Head of caudate nucleus (tissue), 42 donors: ENCODE data around the gene SLC26A1.
A peak's percentile ranks its signal among the peaks of the same experiment; 100 is the strongest.

Experiments used
- DNase-seq, 42 donors: peaks; one replicate each; pipeline versions ENCODE4 v3.0.0 to v3.0.0-alpha.2; 2020 to 2021; ENCODE audit warnings: mixed read lengths in 7 of 42
- intact Hi-C: fragments of 100-400 bp; cut with DNase I; formaldehyde crosslinking; loops from one replicate; pipeline ENCODE4 v1.15.0; 2022

SLC26A1 gene

GRCh38 chr4:1017706-1018105 lies 24.5 kb upstream of the SLC26A1 start:
- intact Hi-C loops, result no loop called here
- DNase-seq, result no peak

DNA sequence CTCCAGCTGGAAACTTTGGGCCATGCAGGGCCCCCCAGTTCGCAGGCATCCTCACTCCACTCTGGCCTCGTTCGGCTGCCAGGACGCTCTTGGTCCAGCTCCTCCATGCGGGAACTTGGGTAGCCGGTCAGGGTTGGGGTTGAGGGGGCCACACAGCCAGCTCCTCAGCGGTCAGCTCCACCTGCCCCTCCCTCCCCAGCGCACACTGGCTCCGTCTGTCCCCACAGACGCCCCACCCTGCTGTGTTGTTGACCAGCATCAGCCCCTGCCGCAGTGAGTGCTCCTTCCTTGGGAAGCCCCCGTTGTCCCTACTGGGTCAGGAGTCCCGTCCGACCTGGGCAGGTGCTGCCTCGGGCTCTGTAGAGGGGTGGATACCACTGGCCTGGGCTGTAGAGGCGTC lies 24.0 kb upstream of the SLC26A1 start:
- intact Hi-C loops, result no loop called here
- DNase-seq, result no peak

DNA sequence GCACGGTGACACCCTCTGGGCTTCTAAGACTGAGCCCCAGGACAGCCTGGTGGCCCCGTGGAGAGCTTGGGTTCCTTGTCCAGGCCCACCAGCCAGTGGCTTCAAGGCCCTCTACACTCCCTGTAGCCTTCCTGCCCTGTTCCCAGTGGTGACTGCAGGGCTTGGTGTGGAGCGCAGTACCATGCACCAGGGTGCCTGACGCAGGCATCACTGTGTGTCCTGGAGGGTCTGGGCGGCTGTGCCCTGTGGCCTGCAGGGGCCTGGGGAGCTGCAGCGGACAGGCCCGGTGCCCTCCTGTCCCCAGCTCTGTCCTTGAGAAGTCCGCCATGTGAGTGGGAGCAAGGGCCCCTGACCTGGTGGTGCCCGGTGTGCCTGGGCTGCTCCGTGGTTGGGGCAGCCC lies 22.5 kb upstream of the SLC26A1 start:
- intact Hi-C loops, result loop anchor here (2.0 kb wide), 1 partner anchor 19 kb away; no protein-coding TSS in a partner anchor
- DNase-seq, result no peak

GRCh38 chr4:1015179-1015578 lies 22.0 kb upstream of the SLC26A1 start:
- intact Hi-C loops, result loop anchor here (2.0 kb wide), 1 partner anchor 20 kb away; no protein-coding TSS in a partner anchor
- DNase-seq, result peak in 20 of 42 donors; percentile 32 to 74 (median 54)

GRCh38 chr4:1014291-1015167 lies 21.3 kb upstream of the SLC26A1 start:
- intact Hi-C loops, result loop anchor here (2.0 kb wide), 1 partner anchor 20 kb away; no protein-coding TSS in a partner anchor
- peak; percentile 63 to 94 (median 84) for DNase-seq

DNA sequence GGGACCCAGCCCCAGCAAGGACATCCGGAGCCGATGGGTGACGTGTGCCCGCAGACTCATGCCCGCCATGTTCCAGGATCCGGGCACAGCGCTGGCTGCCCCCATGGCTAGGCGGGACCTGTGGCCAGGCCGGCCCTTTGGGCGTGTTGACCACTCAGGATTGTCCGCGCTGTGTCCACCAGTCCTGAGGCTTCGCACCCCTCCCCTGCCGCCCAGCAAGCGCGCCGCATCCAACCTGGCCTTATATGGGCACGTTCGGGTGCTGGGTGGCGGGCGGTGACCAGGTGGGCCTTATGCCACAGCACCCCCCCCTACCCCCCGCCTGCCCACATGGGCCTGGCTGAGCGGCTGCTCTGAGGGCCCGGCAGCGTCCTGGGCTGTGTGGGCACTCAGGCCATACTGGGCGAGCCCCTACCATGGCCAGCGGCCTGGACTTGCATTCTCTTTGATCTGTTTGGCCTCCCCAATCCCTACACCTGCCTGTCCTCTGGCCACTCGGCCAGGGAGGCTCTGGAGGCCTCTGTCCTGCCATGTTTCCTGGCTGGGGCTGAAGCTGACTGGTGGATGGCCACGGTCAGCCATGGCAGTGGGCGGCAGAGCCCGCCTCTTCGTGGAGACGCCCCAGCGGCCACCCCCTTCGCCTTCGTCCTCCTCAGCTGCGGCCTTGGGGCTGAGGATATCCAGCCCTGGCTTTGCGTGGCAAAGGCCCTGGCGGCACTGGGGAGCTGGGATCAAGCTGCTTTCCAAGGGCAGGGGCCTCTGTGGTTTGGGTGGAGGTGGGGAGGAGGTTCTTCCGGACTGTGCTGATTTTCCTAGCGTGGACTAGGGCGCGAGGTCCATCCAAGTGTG lies 20.2 kb upstream of the SLC26A1 start:
- intact Hi-C loops, result loop anchor here (2.0 kb wide), 1 partner anchor 21 kb away; no protein-coding TSS in a partner anchor
- DNase-seq, result no peak

DNA sequence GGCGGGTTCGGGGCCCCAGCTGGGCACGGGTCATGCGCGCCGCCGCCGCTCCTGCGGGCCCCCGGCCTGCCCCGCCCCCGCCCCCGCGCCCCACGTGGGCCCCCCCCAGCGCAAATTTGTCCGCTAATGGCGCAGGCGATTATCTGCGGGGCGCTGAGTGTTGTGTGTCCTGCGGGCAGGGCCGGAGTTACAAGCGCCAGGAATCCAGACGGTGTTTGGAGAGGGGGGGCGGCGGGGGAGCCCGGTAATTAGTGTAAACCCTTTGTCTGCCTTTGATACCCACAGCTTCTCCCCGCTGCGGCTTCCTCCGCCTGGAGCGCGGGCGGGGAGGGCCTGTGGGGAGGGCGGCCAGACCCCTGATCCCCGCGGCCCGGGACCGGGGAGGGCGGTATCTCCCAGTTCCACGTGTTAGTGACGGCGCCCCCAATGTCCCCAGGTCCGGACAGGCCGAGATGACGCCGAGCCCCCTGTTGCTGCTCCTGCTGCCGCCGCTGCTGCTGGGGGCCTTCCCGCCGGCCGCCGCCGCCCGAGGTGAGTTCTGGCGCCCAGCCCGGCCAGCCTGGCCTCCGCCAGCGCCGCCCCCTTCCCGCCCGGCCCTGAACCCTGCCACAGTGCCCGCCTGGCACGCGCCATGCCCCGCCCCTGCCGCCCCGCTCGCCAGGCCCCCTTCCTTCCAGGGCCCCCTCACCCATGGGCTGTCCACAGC lies 19.0 kb upstream of the SLC26A1 start:
- intact Hi-C loops, result no loop called here
- peak in 2 of 42 donors; percentile 17 to 34 for DNase-seq

DNA sequence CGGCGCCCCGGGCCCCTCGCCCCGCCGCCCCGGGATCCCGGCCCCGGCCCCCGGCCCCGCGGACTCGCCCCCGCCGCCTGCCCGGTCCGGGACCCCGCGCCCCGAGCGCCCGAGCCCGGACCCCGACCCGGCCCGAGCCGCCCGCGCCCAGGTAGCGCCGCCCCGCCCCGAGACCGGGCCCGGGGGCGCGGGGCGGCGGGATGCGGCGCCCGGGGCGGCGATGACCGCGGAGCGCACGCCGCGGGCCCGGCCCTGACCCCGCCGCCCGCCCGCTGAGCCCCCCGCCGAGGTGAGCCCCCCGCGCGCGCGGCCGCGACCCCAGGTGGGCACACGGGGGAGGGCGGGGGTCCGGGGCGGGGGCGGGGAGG lies 18.4 kb upstream of the SLC26A1 start:
- DNase-seq, result no peak
- intact Hi-C loops, result no loop called here

DNA sequence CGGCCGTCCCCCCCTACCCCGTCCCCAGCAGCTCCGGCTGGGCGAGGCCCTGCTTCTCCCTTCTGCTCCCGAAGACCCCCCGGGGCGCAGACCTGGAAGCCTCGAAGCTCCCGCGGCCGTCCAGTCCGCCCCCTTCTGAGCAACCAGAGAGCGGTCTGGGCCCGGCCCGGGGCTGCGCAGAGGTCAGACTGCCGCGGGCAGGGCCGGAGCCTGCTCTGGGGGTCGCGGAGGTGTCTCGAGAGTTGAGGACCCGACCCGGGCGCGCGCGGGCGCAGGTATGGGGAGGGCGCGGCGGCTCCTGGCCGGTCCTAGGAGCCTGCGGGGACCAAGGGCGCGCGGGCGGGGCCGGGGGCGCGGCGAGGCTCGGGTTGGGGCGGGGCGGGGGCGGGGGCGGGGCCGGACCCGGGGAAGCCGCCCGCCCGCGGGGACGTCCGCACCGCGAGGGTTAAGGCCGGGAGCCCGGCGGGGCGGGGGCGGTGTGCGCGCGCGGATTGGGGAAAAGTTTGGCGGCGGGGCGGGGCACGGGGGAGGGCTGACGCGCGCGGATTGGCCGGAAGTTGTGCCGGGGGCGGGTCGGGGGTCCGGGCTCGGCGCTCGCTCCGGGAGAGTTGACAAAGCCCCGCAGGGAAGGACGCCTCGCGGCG lies 17.9 kb upstream of the SLC26A1 start, which contains the start of gene FGFRL1:
TSS of gene FGFRL1 (plus strand) at position 605 of the 644 bp plus-strand sequence. CDS start 860 bp downstream, outside the sequence.
- intact Hi-C loops, result no loop called here
- peak in 40 of 42 donors; percentile 59 to 90 (median 77) for DNase-seq

GRCh38 chr4:1010395-1011021 lies 17.3 kb upstream of the SLC26A1 start:
- intact Hi-C loops, result no loop called here
- peak in 12 of 42 donors; percentile 26 to 60 (median 34) for DNase-seq

DNA sequence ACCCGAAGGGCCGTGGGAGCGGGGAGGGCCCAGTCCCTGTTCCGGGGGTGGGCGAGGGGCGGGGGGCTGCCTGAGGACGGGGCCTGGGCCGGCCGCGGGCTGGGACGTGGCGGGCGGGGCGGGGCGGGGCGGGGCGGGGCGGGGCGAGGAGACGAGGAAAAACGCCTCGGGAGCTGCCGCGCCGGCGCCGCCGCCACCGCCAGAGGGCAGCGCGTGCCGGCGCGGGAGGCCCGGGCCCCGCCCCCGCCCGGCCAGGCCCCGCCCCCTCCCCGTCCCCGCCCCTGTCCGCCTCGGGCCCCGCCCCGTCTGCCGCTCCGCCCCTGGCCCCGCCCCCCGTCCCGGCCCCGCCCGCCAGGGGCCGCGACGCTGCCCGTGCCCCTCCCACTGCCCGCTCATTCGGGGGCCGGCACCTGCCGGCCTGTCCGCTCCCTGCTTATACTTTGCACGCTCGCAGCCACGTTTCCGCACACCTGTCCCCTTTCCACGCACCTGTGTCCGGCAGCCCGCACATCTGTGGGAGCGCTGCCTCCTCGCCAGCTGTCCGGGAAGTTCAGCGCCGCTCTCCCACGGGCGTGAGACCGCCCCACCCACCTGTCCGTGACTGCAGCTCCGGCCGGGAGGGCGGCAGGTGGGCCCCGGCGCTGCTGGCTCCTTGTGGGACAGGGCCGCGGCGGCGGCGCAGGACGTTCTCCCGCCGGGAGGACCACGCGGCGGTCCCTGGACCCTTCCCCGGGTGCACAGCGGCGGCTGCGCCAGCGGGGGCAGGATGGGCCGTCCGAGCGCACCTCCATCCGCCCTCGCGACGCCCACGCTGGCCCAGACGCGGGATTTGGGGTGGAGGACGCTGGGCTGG lies 16.6 kb upstream of the SLC26A1 start:
- DNase-seq, result peak in 37 of 42 donors; percentile 45 to 87 (median 71)
- intact Hi-C loops, result no loop called here

DNA sequence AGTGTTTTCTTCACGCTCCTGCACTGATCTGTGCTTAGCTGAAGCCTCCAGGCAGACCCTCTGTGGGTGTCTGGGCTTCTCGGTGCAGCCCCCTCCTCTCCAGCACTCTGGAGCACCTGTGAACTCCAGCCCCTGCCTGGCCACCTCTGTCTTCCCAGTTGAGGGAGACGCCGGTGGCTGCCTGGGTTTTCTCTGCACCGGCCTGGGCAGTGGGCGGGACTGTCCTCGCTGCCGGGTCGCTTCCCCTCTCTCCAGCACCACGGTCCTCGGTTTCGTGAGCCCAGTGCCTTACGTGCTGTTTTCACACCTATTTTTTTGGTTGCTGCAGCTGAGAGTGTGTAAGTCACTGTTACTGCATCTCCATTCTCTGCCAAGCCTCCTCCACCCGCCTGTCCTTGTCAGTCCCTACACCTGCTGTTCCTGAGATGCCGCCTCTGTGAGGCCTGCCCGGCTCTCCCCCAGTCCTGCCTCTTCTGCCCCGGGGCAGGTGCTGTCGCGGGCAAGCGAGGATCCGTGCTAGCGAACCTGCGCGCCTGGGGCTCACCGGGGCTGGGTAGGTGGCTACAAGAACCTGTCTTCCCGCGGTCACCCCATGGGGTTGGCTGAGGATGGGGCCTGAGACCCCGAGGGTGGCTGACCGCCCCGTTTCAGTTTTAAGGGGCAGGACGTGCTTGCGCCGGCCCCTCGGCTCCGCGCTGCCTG lies 15.8 kb upstream of the SLC26A1 start:
- DNase-seq, result peak in 3 of 42 donors; percentile 19 to 42 (median 33)
- intact Hi-C loops, result no loop called here

DNA sequence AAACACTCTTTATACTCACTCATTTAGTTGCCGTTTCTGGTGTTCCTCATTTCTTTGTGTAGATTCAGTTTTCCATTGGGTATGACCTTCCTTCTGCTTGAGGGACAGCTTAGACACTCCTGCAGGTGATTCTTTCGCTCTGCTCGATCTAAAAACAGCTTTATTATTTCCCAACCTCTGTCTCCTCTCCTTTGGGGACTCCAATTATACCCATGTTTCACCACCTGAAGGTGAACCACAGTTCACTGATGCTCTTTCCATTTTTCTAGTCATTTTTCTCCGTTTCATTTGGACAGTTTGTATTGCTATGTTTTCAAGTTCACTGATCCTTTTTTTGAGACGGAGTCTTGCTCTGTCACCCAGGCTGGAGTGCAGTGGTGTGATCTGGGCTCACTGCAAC lies 13.7 kb upstream of the SLC26A1 start:
- intact Hi-C loops, result no loop called here
- DNase-seq, result no peak

GRCh38 chr4:1004557-1005485 lies 11.6 kb upstream of the SLC26A1 start:
- intact Hi-C loops, result no loop called here
- DNase-seq, result no peak

GRCh38 chr4:1004071-1004418 lies 10.8 kb upstream of the SLC26A1 start:
- intact Hi-C loops, result no loop called here
- no peak for DNase-seq
